Right renal pelvis (tissue), 4 donors: ENCODE results near the gene UNC13C. TPM values are rescaled to one million over a fixed set of nuclear protein-coding genes. Genes with fewer than 3 reads are reported as not detected.
A peak's percentile ranks its signal among the peaks of the same experiment; 100 is the strongest.

Source experiments
- DNase-seq, 4 donors: peaks; one replicate each; pipeline ENCODE4 v3.0.0-alpha.2; 2013; ENCODE audit warnings: low read depth in 4 of 4, low spot score in 3 of 4, missing footprints in 1 of 4
- polyA plus RNA-seq, 4 donors: library from polyadenylated mRNA; unstranded; fragments of 120-200 nt; gene quantifications; one replicate each; pipeline ENCODE4 v1.2.1, GENCODE V29; 2013; ENCODE audit not compliant: insufficient read length in 4 of 4

UNC13C gene
- polyA plus RNA-seq, 4 donors, result 6.7 to 9.9 (median 9.1) TPM

DNA sequence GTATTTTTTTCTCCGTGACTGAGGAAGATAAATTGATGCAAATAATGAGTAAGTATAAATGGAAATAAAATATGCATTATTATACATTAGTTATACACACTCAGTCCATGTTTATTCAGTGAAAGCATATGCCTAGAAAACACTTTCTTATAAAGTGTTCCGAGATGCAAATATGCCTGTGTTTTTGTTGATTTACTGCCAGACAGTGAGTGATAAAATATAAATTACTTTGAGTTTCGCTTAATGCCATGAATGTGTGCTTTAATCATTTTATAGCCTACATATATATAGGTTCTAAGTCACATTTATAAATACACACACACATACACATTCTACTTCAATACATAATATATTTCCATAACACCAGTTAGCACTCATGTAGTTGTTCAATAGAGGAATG lies 569.2 kb downstream of the UNC13C start:
- no peak for DNase-seq

DNA sequence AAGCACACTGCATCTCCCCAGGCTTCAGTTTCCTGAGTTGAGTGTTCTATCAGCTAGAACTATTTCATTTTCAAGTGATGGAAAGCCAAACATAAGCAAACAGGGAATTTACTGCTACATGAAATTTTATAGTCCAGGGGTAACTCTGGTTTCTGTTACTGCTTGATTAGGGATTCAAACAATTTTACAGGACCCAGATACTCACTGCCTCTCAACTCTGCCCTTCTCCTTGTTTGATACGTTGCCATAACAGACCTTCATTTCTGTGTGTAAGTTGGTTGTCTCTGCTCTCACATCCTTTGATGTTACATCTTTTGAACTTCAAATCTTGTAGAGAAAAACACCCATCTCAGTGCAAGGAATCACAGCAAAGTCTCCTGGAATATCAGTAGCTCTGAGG lies 572.7 kb downstream of the UNC13C start:
- no peak for DNase-seq

DNA sequence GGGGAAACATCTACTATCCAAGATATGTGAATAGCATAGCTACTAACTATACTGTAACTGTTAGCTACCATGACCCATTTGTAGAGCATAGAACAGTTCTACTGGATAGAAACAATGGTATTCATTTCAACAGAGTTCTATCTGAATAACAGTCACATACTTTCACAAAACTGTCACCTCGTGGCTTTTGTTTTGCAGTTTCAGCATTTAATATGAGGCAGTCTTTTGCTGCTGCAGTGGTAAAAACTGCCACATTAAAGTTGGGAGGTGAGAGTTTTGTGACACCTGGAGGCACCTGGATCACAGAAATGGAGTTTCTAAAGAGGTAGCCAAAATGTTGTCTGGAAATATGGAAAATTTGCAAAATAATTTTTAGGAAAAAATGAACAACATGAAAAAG lies 578.0 kb downstream of the UNC13C start:
- no peak for DNase-seq

DNA sequence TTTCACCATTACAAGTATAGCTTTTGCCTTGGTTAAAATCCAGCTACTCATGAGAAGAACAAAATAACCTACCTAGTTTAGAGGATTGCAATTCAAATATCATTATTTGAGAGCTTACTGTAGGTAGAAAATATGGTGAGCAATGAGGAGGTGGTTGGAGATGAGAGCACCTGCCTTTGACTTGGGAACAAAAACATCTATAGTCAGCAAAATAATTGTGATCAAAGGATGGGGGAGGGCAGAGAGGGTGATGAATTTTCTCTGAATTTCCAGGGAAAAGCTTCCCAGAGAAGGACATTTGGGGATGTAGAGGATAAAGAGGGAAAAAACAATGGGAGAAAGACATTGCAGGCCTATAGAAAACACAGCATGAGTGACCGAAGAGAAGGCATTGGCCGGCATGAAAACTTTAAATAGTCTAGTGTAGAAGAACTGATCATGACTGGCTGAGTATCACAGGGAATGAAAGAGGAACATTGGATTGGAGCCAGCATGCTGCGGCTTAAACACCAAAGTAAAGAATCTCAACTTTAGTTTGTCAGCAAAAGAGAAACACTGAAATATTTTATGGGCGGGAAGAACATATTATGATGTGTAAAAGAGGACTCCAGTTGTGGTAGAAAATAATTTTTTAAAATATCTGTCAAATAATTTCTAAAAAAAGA lies 581.3 kb downstream of the UNC13C start:
- no peak for DNase-seq

DNA sequence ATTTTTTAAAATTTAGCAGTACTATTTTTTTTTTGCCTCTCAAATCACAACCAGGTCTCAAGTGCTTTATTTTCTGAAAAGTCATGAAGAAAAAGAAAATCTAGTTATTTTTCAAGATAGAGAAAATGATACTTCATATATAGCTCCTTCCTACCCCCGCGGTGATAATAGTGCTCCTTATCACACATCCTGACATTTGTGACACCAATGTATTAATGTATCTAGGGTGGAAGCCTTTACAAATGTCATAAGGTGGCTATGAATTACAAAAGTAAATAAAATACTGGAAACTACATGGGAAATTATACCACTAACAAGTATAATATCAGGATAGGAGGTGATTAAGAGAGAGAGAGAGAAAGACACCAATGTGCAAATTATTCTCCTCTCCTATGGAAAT lies 582.2 kb downstream of the UNC13C start:
- DNase-seq, result no peak

DNA sequence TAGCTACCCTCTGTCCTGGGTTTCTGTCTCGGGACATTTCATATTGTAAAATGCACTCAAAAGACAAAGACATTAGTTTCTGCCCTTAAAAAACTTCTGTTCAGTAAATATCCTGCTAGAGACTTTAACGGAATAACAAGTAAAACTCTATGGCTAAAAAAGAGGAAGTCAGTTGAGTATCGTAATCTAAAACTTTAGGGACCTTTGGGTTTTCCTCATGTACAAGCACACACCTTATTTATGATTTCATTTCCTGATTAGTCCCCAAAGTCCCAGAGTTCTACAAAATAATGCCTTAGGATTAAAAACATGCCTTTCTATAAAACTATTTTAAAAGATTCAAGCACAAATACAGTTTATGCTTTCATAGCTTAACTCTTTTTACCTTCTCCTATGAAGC lies 585.9 kb downstream of the UNC13C start:
- DNase-seq, result no peak

DNA sequence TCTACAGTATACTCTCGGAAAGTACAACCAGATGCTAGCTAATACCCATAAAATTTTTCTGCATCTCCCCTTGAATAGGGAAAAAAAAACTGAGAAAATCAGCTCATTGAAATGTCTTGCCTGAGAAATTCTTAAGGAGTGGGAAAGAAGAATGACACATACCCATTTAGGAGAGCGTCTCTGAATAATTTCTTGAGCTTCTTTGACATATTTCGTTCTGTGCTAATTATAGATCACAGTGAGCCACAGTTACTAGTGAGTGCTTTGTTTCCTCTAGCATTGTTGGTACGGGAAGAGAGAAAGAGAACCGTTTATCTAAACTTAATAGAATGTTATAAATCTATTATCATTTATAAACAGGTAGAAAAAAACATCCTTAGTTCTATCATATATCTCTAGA lies 588.4 kb downstream of the UNC13C start:
- DNase-seq, result no peak

DNA sequence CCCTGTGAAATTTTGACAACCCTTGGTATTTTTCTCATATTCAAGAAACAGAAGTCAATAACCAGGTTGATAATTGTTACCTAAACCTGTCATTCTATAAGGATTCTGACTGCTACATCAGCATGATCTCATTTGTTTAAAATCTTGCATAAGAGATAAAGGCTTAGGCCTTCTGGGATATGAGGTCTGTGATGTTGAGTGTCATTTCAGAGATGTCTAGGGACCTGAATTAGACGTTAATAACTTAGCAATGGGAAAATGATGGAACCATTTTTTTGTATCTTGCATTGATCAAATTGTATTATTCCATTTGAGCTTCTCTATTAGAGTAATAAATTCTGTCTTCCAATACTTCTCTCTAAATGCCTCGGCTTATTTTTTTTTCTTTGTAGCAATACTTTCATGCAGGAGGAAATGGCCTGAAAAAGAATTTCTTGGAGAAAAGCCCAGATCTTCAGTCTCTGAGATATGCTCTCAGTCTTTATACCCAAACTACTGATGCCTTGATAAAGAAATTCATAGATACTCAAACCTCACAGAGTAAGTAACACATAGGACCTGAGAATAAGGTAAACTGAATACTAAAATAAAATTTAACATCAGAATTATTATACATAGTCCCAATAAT lies 589.3 kb downstream of the UNC13C start:
- no peak for DNase-seq

DNA sequence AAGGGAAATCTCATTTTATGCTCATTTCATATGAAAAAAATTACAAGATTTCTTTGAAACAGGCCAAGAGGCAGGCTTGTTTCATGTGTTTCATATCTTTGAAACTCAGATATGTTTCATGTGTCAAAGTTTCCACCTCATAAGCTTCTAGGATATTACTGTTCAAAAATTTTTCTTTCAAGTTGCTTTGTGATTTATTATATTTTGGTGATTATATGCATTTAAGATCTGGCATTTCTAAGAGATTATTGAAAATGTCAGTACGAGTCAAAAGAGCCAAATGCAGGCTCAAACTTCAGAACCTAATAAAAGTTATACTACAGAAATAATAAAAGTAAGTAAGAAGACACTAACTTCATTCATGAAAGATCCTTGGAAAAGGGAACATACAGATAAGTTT lies 590.1 kb downstream of the UNC13C start:
- no peak for DNase-seq

DNA sequence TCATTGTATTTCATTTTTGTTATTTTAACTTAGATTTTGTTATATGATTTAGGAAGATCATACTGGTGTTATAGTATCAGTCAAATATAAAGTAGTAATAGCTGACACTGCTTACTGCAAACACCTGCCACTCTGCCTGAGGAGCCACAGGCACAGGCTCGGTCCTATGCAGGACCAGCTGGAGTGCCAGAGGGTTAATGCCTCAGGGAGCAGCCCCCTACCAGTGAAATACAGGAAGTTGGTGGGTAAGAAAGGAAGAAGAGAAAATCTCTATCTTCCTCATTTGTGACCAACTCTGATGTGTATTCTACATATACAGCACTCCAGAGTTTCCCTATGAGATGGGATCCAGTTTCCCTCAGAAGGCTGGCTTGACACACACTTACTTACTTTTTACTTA lies 593.3 kb downstream of the UNC13C start:
- DNase-seq, result no peak

DNA sequence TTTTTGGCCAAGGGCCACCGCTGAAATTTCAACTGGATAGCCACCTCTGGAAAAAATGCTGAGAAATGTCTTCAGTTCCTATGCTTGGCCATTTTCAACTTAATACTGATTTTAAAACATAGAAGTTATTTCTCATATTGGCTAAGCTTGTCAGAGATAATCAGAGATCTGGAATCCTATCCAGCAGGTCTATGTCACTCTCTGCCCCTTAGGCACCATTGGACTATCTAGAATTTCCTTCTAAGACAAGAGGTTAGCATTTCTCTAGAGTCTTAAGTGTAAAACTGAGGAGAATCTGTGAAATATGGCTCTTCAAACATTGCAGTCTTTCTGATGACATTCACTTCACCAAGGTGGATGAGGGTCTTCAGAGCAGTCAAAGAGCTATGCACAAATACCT lies 597.3 kb downstream of the UNC13C start:
- DNase-seq, result no peak

DNA sequence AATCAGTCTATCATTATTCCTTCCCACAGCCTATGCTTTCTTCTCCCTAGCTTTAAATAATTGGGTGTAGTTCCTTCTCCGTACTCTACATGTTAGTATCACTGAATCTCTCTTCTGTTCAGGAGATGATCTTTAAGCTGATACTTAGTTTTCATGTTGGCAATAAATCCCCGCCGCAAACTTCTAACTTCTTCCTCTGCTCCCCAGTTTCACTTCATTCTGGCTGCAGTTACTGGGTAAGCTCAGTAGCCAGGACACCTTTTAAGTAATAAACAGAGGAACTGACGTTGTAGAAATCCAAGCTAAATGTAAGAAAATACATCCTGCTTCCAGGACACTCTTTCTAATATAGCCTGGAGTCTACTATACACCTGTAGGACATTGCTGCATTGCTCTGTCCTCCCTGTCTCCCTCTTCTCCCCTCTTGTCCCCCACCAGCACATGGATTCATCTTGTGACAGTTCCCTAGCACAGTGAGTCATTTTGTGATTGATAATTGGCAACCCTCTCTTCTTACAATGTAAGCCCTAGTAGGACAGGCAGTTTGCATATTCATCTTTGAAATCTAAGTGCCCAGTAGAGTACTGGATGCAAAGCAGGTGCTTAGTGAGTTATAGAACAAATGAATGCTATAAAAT lies 598.2 kb downstream of the UNC13C start:
- DNase-seq, result no peak

DNA sequence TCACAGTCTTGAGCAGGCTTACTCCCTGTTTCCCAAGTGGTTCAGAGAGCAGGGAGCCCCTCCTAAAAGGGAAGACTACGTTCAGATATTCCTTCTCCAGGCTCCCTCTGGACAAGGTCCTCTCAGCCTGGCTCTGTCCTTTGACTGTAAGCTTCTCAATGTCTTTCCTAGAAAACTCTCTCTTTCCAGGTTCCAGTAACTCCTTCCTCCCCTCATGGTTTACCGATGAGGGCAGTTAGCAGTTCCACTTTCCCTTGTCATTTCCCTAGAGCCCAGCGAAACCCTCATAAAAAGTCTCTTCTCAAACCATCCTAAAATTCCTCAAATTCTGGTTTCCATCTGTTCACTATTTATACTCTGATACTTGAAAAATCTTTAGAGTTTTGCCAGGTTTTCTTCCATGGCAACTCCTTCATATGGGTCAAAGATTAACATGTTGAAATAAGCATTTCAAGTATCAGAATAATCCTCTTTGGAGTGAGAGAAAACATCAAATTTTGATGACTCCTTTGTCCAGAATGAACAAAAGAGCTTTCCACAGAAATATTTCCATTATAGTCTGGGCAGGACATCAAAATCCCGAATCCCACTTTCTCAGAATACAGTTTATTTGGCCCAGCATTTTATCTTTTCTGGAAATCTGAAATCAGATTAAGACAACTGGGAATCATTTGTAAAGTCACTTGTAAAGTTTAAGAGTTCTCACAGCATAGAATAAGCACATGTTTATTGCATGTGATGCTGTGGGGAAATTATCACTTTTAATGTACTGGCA lies 599.4 kb downstream of the UNC13C start:
- no peak for DNase-seq

DNA sequence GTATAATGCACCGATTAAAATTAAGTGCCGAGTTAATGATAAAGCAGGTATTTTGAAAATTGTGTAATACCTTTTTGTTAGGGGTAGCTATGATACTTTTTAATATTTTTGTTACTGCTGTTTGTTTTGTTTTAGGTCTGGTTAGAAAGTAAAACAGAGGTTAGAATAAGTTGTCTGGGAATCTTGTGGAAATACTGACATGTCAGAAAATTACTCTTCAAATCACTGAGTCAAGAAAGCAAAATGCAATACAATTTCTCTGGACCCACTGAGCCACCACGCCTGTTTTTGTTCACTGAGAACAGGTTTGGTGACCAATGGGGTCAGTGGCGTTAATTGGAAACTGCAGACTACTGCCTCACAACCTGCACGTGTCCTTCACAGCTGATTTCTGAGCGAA lies 601.6 kb downstream of the UNC13C start:
- DNase-seq, result no peak

DNA sequence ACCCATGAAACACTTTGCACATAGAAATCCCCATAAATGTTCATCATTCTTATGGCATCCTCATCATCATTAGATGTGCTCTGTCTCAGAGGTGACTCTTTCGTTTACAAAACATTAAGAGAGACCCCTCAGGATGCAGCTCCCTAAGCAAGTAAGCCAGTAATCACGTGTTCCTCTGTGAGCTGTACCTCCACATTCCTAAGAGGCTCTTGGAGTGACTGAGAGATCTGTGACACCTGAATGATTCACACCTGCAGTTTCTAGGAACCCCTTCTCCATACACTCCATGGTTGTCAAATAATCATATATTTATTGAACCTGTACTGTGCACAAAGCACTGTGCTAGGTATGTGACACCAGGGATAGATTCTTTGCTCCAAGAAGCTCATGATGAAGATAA lies 602.4 kb downstream of the UNC13C start:
- DNase-seq, result no peak

DNA sequence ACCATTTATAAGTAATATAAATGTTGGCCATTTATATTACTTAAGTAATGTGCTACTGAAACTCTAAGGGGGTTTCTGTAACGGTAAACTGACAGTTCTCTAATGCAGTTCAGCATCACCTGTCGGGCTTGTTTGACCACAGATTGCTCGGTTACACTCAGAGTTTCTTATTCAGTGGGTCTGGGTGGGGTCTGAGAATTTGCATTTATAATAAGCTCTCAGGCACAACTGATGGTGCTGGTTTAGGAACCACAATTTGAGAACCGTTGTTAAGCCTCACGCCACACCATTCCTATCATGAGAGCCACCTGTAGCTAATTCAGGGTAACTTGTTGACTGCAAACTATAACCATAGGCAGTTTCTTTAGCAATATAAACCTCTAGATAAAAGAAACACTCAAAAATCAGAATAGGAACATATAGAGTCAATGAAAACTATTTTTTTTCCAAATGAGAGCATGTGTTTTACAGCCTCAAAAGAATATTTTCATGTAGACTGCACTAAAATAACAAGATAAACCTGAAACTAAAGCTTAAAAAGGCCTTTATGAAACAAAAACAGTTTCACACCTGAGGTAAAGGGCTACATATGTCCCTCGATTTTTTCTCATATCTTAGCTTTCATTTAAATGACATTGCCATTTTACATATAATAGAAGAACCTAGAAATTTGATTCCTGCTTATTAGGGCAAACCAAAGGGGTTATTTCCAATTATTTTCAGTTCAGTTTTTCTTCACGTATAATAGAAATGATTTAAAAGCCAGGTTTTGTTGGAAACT lies 604.8 kb downstream of the UNC13C start:
- DNase-seq, result no peak

DNA sequence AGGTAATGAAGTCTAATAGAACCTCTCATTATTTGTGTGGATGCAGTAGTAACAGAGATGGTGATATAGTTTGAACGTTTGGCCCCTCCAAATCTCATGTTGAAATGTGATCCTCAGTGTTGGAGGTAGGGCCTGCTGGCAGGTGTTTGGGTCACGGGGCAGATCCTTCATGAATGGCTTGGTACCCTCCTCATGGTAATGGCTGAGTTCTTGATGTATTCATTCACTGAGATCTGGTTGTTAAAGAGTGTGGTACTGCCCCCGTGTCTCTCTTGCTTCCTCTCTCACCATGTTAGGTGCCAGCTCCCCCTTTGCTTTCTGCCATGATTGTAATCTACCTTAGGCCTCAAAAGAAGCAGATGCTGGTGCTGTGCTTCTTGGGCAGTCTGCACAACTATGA lies 606.8 kb downstream of the UNC13C start:
- DNase-seq, result no peak

DNA sequence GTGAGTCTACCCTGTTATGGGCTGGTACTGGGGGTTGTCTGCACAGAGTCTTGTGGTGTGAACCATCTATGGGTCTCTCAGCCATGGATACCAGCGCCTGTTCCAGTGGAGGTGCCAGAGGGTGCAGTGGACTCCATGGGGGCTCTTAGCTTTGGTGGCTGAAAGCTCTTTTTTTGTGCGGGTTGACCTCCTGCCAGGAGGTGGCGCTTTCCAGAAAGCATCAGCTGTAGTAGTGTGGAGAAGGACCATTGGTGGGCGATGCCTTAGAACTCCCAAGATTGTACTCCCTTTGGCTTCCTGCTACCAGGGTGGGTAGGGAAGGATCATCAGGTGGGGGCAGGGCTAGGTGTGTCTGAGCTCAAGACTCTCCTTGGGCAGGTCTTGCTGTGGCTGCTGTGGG lies 615.9 kb downstream of the UNC13C start:
- DNase-seq, result no peak

DNA sequence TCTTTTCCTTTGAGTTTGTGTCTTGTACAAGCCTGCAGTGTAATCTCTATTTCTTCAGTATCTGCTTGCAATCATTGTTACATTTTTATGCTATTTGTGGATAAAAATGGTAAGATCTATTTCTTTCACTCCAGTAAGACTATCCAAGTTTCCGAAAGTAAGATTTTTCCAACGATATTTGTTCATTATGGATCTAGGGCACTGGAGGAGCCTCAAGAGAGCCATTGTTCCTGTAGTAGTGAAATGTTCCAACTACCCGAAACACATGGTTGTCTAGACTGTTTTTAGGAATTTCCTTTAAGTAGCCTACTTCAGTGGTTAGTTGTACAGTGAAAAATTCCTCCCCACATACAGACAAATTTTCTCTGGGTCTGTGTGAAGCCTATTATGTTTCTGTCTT lies 621.1 kb downstream of the UNC13C start:
- no peak for DNase-seq

DNA sequence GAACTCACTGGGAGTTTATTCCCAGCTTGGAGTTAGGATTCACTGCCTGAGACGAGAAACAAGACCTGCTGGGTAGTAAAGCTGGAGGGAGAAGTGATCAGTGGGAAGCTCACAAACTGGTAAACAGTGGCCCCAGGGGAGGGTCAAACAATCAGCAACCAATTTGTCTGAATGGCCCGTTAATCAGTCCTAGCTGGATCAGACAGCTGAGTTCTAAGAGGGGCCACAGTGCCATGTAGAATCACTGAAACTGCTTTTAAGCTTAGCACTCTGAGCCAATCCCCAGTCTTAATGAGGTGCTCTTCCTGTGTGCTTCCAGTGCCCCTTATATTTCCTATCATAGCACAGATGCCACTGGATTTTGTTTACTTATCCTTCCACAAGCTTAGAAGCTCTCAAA lies 626.8 kb downstream of the UNC13C start:
- DNase-seq, result no peak

DNA sequence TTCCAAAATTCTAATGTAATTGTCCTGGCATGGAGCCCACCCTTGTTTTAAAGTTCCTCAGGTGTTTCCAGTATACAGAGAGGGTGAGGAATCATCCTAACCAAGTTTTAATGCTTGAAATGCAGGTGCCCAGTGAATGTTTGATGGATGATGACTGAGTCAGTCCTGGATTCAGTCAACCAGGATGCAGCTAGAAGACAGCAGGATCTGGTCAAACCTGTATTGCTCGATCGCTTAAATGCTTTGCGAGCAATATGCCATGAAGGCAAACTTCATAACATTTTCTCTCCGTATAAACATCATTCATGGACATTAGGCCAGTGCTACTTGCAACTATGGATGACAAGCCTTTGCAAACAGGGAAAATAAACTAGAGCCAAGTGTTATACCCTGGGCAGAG lies 627.3 kb downstream of the UNC13C start:
- peak in 1 of 4 donors; percentile 2 for DNase-seq
